Fibroblast of mammary gland (primary cell): ENCODE measurements around the gene GIGYF2.
"Not testable (repeated sequence)": the region's sequence is repeated elsewhere in the genome, so short reads cannot be mapped to it uniquely, and the experiment has no call there.

Experiments
- DNase-seq: peaks from one replicate; pipeline ENCODE4 v3.0.0-alpha.2; 2010; ENCODE audit warnings: low read depth
- H3K4me3 ChIP-seq: 2 replicates; pipeline ENCODE4 v1.5.1; 2011; ENCODE audit warnings: low read depth, mild to moderate bottlenecking, low read length, moderate library complexity; ENCODE audit not compliant: control insufficient read depth
- CTCF ChIP-seq: conservative IDR thresholded peaks from 2 replicates; pipeline ENCODE4 v1.5.1; 2011; ENCODE audit warnings: low read depth, low read length, inconsistent platforms; ENCODE audit not compliant: control insufficient read depth, insufficient read depth

GIGYF2 gene

GRCh38 chr2:232846055-232846454 is 148.9 kb downstream of the GIGYF2 start:
- no peak for TF ChIP-seq CTCF
- no peak for DNase-seq

GRCh38 chr2:232850039-232850438 is 152.9 kb downstream of the GIGYF2 start:
- no peak for TF ChIP-seq CTCF
- no peak for DNase-seq
- no peak overlapping the region for H3K4me3 ChIP-seq

More at GRCh38 chr2:232846055-232846454, 148.9 kb downstream of the GIGYF2 start:
- H3K4me3 ChIP-seq, result no peak overlapping the region

- not testable (repeated sequence) for H3K4me3 ChIP-seq
- DNase-seq, result peak; percentile 26
Measured at GRCh38 chr2:232852081-232852480, 154.9 kb downstream of the GIGYF2 start.

GRCh38 chr2:232852676-232853075 is 155.5 kb downstream of the GIGYF2 start:
- H3K4me3 ChIP-seq, result no peak overlapping the region
- TF ChIP-seq CTCF, result no peak
- DNase-seq, result no peak

GRCh38 chr2:232854082-232854481 is 157.0 kb downstream of the GIGYF2 start:
- no peak for TF ChIP-seq CTCF
- no peak overlapping the region for H3K4me3 ChIP-seq
- peak; percentile 90 for DNase-seq

- no peak for TF ChIP-seq CTCF
- H3K4me3 ChIP-seq, result no peak overlapping the region
- DNase-seq, result no peak
Measured at GRCh38 chr2:232857158-232857563, 160.0 kb downstream of the GIGYF2 start.

GRCh38 chr2:232859385-232859916 is 162.3 kb downstream of the GIGYF2 start:
- H3K4me3 ChIP-seq, result no peak overlapping the region
- no peak for DNase-seq
- TF ChIP-seq CTCF, result no peak
